K562 (cell line): ENCODE measurements around the gene ITGA1. TPM values are rescaled to one million over a fixed set of nuclear protein-coding genes. Genes with fewer than 3 reads are reported as not detected.

Source experiments
- ATAC-seq: fragments of 200-7000 bp; cut with Tn5 transposase; 3 replicates; pipeline ENCODE4 v1.9.1; 2020; ENCODE audit warnings: moderate library complexity
- BruUV-seq: library from RNA; stranded (reverse); fragments of 400-500 nt; replicated peaks from 2 replicates; lab custom pipeline; 2021; lab: Mats Ljungman, UMichigan
- CTCF ChIA-PET: fragments of 300-600 bp; formaldehyde crosslinking; extraction: SDS; loops from one replicate; lab custom pipeline; 2021; ENCODE audit warnings: low intra/inter-chr PET ratio; lab: Yijun Ruan, JAX
- POLR2A ChIA-PET: fragments of 300-600, 350-650 bp; sonication (Branson Sonifier 250); formaldehyde crosslinking; extraction: SDS; loops from one replicate; lab custom pipeline; 2021; ENCODE audit warnings: antibody characterized with exemption, inconsistent platforms; lab: Yijun Ruan, JAX
- DNase-seq, 4 experiments: peaks; one replicate each; pipeline versions ENCODE4 v3.0.0 to v3.0.0-alpha.2; 2011 to 2018; ENCODE audit warnings: low spot score in 3 of 4, mixed read lengths in 3 of 4; ENCODE audit errors: extremely low read depth in 1 of 4
- FAIRE-seq: peaks from 2 replicates; lab custom pipeline; 2011; peaks lifted over from hg19 to GRCh38; lab: Jason Lieb, UNC
- H2AFZ ChIP-seq: 2 replicates; pipeline ENCODE4 v1.6.0; 2011; ENCODE audit warnings: low read depth, low read length, control low read depth, inconsistent platforms
- H3K27ac ChIP-seq: fragments of 200-600 bp; 3 replicates; pipeline ENCODE4 v1.8.0; 2011; ENCODE audit warnings: low read depth, mild to moderate bottlenecking, control low read depth, inconsistent platforms, low read length, moderate library complexity, mixed read lengths; ENCODE audit errors: extremely low read depth
- H3K27me3 ChIP-seq, 2 experiments: fragments of 300-600 bp in 1 of 2; 2 replicates in 1 of 2; 3 replicates in 1 of 2; pipeline versions ENCODE4 v1.6.0 to v1.8.0; 2011; ENCODE audit warnings: inconsistent platforms in 2 of 2, low read length in 2 of 2, mild to moderate bottlenecking in 1 of 2, mixed read lengths in 1 of 2, moderate library complexity in 1 of 2; ENCODE audit not compliant: control insufficient read depth in 2 of 2, insufficient read depth in 2 of 2
- H3K36me3 ChIP-seq: fragments of 300-600 bp; 3 replicates; pipeline ENCODE4 v1.8.0; 2011; ENCODE audit warnings: mild to moderate bottlenecking, low read length, inconsistent platforms; ENCODE audit not compliant: control insufficient read depth, insufficient read depth
- H3K4me1 ChIP-seq, 2 experiments: fragments of 200-600 bp in 1 of 2; replicated peaks in 1 of 2; 2 replicates in 1 of 2; 3 replicates in 1 of 2; pipeline versions ENCODE4 v1.5.1 to v1.8.0; 2011; ENCODE audit warnings: inconsistent platforms in 2 of 2, low read length in 2 of 2, mild to moderate bottlenecking in 1 of 2, mixed read lengths in 1 of 2, moderate library complexity in 1 of 2; ENCODE audit not compliant: control insufficient read depth in 2 of 2, insufficient read depth in 2 of 2
- H3K4me2 ChIP-seq: 2 replicates; pipeline ENCODE4 v1.6.1; 2011; ENCODE audit warnings: low read length, control low read depth, inconsistent platforms, mixed read lengths; ENCODE audit not compliant: insufficient read depth
- H3K4me3 ChIP-seq: fragments of 200-600 bp; sonication (generic), shearing (Covaris generic); 2 replicates; pipeline ENCODE4 v1.5.1; 2016; ENCODE audit warnings: control low read depth, inconsistent platforms
- H3K79me2 ChIP-seq: fragments of 200-600 bp; 3 replicates; pipeline ENCODE4 v1.8.0; 2011; ENCODE audit warnings: low read length, inconsistent platforms; ENCODE audit not compliant: control insufficient read depth, insufficient read depth
- H3K9ac ChIP-seq, 2 experiments: 2 replicates each; pipeline versions ENCODE4 v1.6.0 to v1.6.1; 2011; ENCODE audit warnings: low read depth in 2 of 2, low read length in 2 of 2, control low read depth in 1 of 2, inconsistent platforms in 1 of 2, mild to moderate bottlenecking in 1 of 2, mixed read lengths in 1 of 2; ENCODE audit not compliant: insufficient read depth in 1 of 2
- H3K9me1 ChIP-seq: one replicate; pipeline ENCODE4 v1.6.0; 2011; ENCODE audit warnings: inconsistent platforms, mild to moderate bottlenecking, low read length, moderate library complexity; ENCODE audit not compliant: control insufficient read depth, insufficient read depth
- H3K9me3 ChIP-seq: replicated peaks from 2 replicates; pipeline ENCODE4 v1.5.1; 2011; ENCODE audit warnings: low read depth, low read length, inconsistent platforms; ENCODE audit not compliant: control insufficient read depth, insufficient read depth
- H4K20me1 ChIP-seq: replicated peaks from 2 replicates; pipeline ENCODE4 v1.6.1; 2011; ENCODE audit warnings: low read length, inconsistent platforms, mixed read lengths; ENCODE audit not compliant: control insufficient read depth, insufficient read depth
- GATA2 ChIP-seq: sonication (generic); formaldehyde crosslinking; IDR thresholded peaks from 2 replicates; pipeline ENCODE4 v1.4.0; 2020; ENCODE audit warnings: mild to moderate bottlenecking, missing genetic modification reagents
- KDM4B ChIP-seq, 2 experiments: fragments of 450-650 bp in 1 of 2; sonication (generic) in 1 of 2; IDR thresholded peaks; 2 replicates each; pipeline ENCODE4 v1.6.1; 2016 to 2017; ENCODE audit warnings: borderline replicate concordance in 2 of 2, antibody characterized with exemption in 1 of 2, low read depth in 1 of 2, mild to moderate bottlenecking in 1 of 2
- MIER1 ChIP-seq: fragments of 450-650 bp; IDR thresholded peaks from 2 replicates; pipeline ENCODE4 v1.6.1; 2016; ENCODE audit warnings: antibody characterized with exemption, mild to moderate bottlenecking, low read depth
- PRPF4 ChIP-seq: fragments of 200-400 bp; formaldehyde crosslinking; IDR thresholded peaks from one replicate; pipeline ENCODE4 v1.6.1; 2017; ENCODE audit warnings: low read length, low read depth, mild to moderate bottlenecking; ENCODE audit not compliant: insufficient read depth, poor library complexity, severe bottlenecking
- RBBP5 ChIP-seq: fragments of 200-600 bp; sonication (generic); IDR thresholded peaks from 2 replicates; pipeline ENCODE4 v1.6.1; 2012; ENCODE audit warnings: borderline replicate concordance, mild to moderate bottlenecking, low read length, control low read depth, inconsistent platforms; ENCODE audit not compliant: insufficient read depth, poor library complexity, severe bottlenecking
- RFX5 ChIP-seq: IDR thresholded peaks from 2 replicates; pipeline ENCODE4 v1.6.1; 2011; ENCODE audit warnings: low read depth, mild to moderate bottlenecking, improper control_type of control experiment, low read length
- SAFB2 ChIP-seq: fragments of 200-400 bp; formaldehyde crosslinking; IDR thresholded peaks from 2 replicates; pipeline ENCODE4 v1.6.1; 2018; ENCODE audit warnings: borderline replicate concordance, low read length, low read depth, moderate library complexity; ENCODE audit not compliant: severe bottlenecking
- SETDB1 ChIP-seq: IDR thresholded peaks from one replicate; pipeline ENCODE4 v1.6.1; 2012; ENCODE audit warnings: low read length, control low read depth, inconsistent platforms
- SMARCA4 ChIP-seq: fragments of 450-650 bp; IDR thresholded peaks from 2 replicates; pipeline ENCODE4 v1.6.1; 2016
- ZC3H8 ChIP-seq: fragments of 450-650 bp; IDR thresholded peaks from 2 replicates; pipeline ENCODE4 v1.6.1; 2017
- ZNF133 ChIP-seq: fragments of 250-450 bp; sonication (Bioruptor Pico); IDR thresholded peaks from 2 replicates; pipeline ENCODE4 v1.4.0; 2020; ENCODE audit warnings: mild to moderate bottlenecking
- ZNF239 ChIP-seq: fragments of 250-450 bp; sonication (Bioruptor Pico); IDR thresholded peaks from 2 replicates; pipeline ENCODE4 v1.4.0; 2020; ENCODE audit warnings: mild to moderate bottlenecking
- WGBS: fragments of 100-300 bp; shearing (Covaris generic); methylation state at CpG from one replicate; pipeline ENCODE4 v1.1.6; 2016; ENCODE audit warnings: low coverage, mixed read lengths; ENCODE audit not compliant: insufficient coverage; ENCODE audit errors: missing lambda C conversion rate; 5-methylcytosine and 5-hydroxymethylcytosine counted together
- in situ Hi-C: fragments of 300-500 bp; cut with MboI; formaldehyde crosslinking; loops from 4 replicates; pipeline ENCODE4 v1.15.0; 2018; ENCODE audit warnings: inconsistent platforms, mixed read lengths
- intact Hi-C: fragments of 100-400 bp; cut with micrococcal nuclease; formaldehyde crosslinking; loops from 2 replicates; pipeline ENCODE4 v1.14.2; 2022
- polyA plus RNA-seq, 8 experiments: library from polyadenylated mRNA; depleted of rRNA in 4 of 8; stranded (reverse) in 5 of 8; unstranded in 3 of 8; fragments of >200 nt; fragmentation: Nextera tagmentation in 2 of 8; fragmentation: Illumina TruSeq in 1 of 8; extraction: Ambion mirVana in 2 of 8; extraction: Trizol in 1 of 8; gene quantifications; 2 replicates each; pipeline versions ENCODE4 v1.2.1 to v1.2.3, GENCODE V29; 2011 to 2014; ENCODE audit warnings: inconsistent platforms in 1 of 8, missing spikeins in 1 of 8
- total RNA-seq, 7 experiments: library from RNA; depleted of rRNA in 6 of 7; stranded (reverse); fragments of >200 nt in 6 of 7; fragmentation: Illumina TruSeq in 2 of 7; extraction: Trizol in 2 of 7; gene quantifications; 2 replicates each; pipeline versions ENCODE4 v1.2.1 to v1.2.3, GENCODE V29; 2011 to 2021; ENCODE audit warnings: low replicate concordance in 1 of 7
- TF ChIP-seq, protein P1 (sequence below): sonication (generic); formaldehyde crosslinking; IDR thresholded peaks from 2 replicates; pipeline ENCODE4 v1.8.0; 2022; ENCODE audit warnings: mild to moderate bottlenecking, missing genetic modification reagents, borderline replicate concordance
- TF ChIP-seq, protein P2 (sequence below): fragments of 450-650 bp; IDR thresholded peaks from 2 replicates; pipeline ENCODE4 v1.6.1; 2016; ENCODE audit warnings: borderline replicate concordance
- TF ChIP-seq, protein P3 (sequence below): sonication (generic); formaldehyde crosslinking; IDR thresholded peaks from 2 replicates; pipeline ENCODE4 v1.8.0; 2022; ENCODE audit warnings: mild to moderate bottlenecking, missing genetic modification reagents

Gene ITGA1
- total and polyA plus RNA-seq, 9 of the 15 experiments (the other 6 are each of a cell fraction or from before 2014, with no cell fraction given), result 0.04 to 0.22 TPM; not detected in 7

DNA sequence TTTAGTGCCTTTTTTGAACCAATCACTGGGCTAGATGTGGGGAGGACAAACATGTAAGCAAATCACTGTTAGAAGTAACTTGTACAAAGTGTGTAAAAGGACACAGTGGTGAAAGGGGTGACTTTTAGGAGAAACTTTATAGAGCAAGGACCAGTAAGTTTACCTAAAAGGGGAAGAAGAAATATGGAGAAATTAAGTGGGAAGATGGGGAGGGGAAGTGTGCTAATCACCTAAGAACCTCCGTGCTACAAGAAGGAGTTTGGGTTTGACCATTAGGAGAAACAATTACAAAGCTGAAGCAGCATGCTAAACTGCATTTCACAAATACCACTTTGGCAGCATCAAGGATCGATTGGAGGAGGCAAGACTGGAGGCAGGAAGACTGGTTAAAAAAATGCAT lies 17.3 kb downstream of the ITGA1 start:
- H3K9ac ChIP-seq, result no peak overlapping the region
- H2AFZ ChIP-seq, result no peak overlapping the region
- peaks cover 16% of the 10 kb centered on the region for H4K20me1 ChIP-seq
- FAIRE-seq, result no peak
- no peak overlapping the region for H3K4me2 ChIP-seq
- peaks cover 55% of the 10 kb centered on the region for H3K79me2 ChIP-seq
- peaks cover 0 to 9% of the 10 kb centered on the region in 2 experiments; a peak in 4 of 5 replicates for H3K4me1 ChIP-seq
- ATAC-seq, result no peak
- intact Hi-C loops, result loop anchor here (10.0 kb wide), 1 partner anchor 290 kb away; no protein-coding TSS in a partner anchor
- TF ChIP-seq GATA2 (CRISPR knock-in tag) (no peak), PRPF4 (no peak), RFX5 (no peak), KDM4B (IDR thresholded peaks at IDR 0.05; ENCODE audit: borderline replicate concordance in 2 of 2, low read depth in 1 of 2) (no peak), ZC3H8 (no peak), SAFB2 (no peak), ZNF239 (CRISPR knock-in tag) (no peak), SETDB1 (no peak), SMARCA4 (no peak), ZNF133 (CRISPR knock-in tag) (no peak), MIER1 (no peak), RBBP5 (no peak)
- TF ChIP-seq, protein P1, sequence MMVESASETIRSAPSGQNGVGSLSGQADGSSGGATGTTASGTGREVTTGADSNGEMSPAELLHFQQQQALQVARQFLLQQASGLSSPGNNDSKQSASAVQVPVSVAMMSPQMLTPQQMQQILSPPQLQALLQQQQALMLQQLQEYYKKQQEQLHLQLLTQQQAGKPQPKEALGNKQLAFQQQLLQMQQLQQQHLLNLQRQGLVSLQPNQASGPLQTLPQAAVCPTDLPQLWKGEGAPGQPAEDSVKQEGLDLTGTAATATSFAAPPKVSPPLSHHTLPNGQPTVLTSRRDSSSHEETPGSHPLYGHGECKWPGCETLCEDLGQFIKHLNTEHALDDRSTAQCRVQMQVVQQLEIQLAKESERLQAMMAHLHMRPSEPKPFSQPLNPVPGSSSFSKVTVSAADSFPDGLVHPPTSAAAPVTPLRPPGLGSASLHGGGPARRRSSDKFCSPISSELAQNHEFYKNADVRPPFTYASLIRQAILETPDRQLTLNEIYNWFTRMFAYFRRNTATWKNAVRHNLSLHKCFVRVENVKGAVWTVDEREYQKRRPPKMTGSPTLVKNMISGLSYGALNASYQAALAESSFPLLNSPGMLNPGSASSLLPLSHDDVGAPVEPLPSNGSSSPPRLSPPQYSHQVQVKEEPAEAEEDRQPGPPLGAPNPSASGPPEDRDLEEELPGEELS, result no peak
- TF ChIP-seq, protein P2, sequence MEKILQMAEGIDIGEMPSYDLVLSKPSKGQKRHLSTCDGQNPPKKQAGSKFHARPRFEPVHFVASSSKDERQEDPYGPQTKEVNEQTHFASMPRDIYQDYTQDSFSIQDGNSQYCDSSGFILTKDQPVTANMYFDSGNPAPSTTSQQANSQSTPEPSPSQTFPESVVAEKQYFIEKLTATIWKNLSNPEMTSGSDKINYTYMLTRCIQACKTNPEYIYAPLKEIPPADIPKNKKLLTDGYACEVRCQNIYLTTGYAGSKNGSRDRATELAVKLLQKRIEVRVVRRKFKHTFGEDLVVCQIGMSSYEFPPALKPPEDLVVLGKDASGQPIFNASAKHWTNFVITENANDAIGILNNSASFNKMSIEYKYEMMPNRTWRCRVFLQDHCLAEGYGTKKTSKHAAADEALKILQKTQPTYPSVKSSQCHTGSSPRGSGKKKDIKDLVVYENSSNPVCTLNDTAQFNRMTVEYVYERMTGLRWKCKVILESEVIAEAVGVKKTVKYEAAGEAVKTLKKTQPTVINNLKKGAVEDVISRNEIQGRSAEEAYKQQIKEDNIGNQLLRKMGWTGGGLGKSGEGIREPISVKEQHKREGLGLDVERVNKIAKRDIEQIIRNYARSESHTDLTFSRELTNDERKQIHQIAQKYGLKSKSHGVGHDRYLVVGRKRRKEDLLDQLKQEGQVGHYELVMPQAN, result no peak
- TF ChIP-seq, protein P3, sequence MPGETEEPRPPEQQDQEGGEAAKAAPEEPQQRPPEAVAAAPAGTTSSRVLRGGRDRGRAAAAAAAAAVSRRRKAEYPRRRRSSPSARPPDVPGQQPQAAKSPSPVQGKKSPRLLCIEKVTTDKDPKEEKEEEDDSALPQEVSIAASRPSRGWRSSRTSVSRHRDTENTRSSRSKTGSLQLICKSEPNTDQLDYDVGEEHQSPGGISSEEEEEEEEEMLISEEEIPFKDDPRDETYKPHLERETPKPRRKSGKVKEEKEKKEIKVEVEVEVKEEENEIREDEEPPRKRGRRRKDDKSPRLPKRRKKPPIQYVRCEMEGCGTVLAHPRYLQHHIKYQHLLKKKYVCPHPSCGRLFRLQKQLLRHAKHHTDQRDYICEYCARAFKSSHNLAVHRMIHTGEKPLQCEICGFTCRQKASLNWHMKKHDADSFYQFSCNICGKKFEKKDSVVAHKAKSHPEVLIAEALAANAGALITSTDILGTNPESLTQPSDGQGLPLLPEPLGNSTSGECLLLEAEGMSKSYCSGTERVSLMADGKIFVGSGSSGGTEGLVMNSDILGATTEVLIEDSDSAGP (CRISPR knock-in tag), result no peak
- peaks cover 31% of the 10 kb centered on the region for H3K36me3 ChIP-seq
- peaks cover 4% of the 10 kb centered on the region for H3K9me1 ChIP-seq
- ChIA-PET POLR2A (interaction anchor here (1.3 kb wide), 1 partner anchor 9 kb away, joined by 3 read pairs; no protein-coding TSS in a partner anchor), CTCF (no interaction called here)
- H3K27ac ChIP-seq, result no peak overlapping the region
- WGBS, result 73% methylated on average over 2 of the region's 2 CpGs
- no TSS peak for BruUV-seq
- no peak for DNase-seq
- in situ Hi-C loops, result no loop called here
- no peaks in the 10 kb centered on the region for H3K9me3 ChIP-seq
- H3K27me3 ChIP-seq, result no peaks in the 10 kb centered on the region
- H3K4me3 ChIP-seq, result no peak overlapping the region
